ENCODE data around the gene RBL1. TPM values are rescaled to one million over a fixed set of nuclear protein-coding genes. Genes with fewer than 3 reads are reported as not detected.

The RBL1 gene
- total and polyA plus RNA-seq, 4 donors: 0.60 to 14.7 (median 2.0) TPM

GRCh38 chr20:36998652-36999051, 97.1 kb downstream of the RBL1 start:
- Histone ChIP-seq H3K36me3 (ENCODE audit: control insufficient read depth in 4 of 4, insufficient read depth in 3 of 4, low read depth in 1 of 4, low read length in 3 of 4) (no peaks in the 10 kb centered on the region), H3K27ac (ENCODE audit: low read depth in 1 of 2, low read length in 2 of 2) (no peak overlapping the region), H3K4me3 (ENCODE audit: low read depth in 1 of 3, low read length in 3 of 3) (no peak overlapping the region), H3K27me3 (ENCODE audit: control insufficient read depth in 4 of 4, insufficient read depth in 4 of 4, low read length in 3 of 4) (no peaks in the 10 kb centered on the region), H3K4me1 (ENCODE audit: control insufficient read depth in 4 of 4, insufficient read depth in 4 of 4, low read length in 3 of 4) (no peaks in the 10 kb centered on the region), H3K9ac (ENCODE audit: low read depth in 1 of 2, low read length in 2 of 2) (no peak overlapping the region), H3K9me3 (ENCODE audit: control insufficient read depth in 4 of 4, low read length in 3 of 4) (no peaks in the 10 kb centered on the region)
- no peak for TF ChIP-seq EGR1 (IDR thresholded peaks at IDR 0.05; ENCODE audit: low read depth in 2 of 2)
- TF ChIP-seq YY1 (IDR thresholded peaks at IDR 0.05): no peak
- TF ChIP-seq HNF4G (IDR thresholded peaks at IDR 0.05): no peak
- no peak for TF ChIP-seq FOXA2 (IDR thresholded peaks at IDR 0.05)
- TF ChIP-seq, protein P1, sequence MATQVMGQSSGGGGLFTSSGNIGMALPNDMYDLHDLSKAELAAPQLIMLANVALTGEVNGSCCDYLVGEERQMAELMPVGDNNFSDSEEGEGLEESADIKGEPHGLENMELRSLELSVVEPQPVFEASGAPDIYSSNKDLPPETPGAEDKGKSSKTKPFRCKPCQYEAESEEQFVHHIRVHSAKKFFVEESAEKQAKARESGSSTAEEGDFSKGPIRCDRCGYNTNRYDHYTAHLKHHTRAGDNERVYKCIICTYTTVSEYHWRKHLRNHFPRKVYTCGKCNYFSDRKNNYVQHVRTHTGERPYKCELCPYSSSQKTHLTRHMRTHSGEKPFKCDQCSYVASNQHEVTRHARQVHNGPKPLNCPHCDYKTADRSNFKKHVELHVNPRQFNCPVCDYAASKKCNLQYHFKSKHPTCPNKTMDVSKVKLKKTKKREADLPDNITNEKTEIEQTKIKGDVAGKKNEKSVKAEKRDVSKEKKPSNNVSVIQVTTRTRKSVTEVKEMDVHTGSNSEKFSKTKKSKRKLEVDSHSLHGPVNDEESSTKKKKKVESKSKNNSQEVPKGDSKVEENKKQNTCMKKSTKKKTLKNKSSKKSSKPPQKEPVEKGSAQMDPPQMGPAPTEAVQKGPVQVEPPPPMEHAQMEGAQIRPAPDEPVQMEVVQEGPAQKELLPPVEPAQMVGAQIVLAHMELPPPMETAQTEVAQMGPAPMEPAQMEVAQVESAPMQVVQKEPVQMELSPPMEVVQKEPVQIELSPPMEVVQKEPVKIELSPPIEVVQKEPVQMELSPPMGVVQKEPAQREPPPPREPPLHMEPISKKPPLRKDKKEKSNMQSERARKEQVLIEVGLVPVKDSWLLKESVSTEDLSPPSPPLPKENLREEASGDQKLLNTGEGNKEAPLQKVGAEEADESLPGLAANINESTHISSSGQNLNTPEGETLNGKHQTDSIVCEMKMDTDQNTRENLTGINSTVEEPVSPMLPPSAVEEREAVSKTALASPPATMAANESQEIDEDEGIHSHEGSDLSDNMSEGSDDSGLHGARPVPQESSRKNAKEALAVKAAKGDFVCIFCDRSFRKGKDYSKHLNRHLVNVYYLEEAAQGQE (IDR thresholded peaks at IDR 0.05): no peak
- TF ChIP-seq RXRA (IDR thresholded peaks at IDR 0.05): no peak
- no peak for TF ChIP-seq ZBTB33 (IDR thresholded peaks at IDR 0.05)
- no peak for TF ChIP-seq GABPA (IDR thresholded peaks at IDR 0.05 in 1 of 2, conservative IDR thresholded peaks at IDR 0.05 in 1 of 2)
- TF ChIP-seq NR2F2 (IDR thresholded peaks at IDR 0.05): no peak
- TF ChIP-seq RAD21 (IDR thresholded peaks at IDR 0.05): no peak
- TF ChIP-seq ATF3 (IDR thresholded peaks at IDR 0.05): no peak
- TF ChIP-seq MAX (IDR thresholded peaks at IDR 0.05): no peak
- no peak for TF ChIP-seq TAF1 (conservative IDR thresholded peaks at IDR 0.05)
- no peak for TF ChIP-seq HNF4A (conservative IDR thresholded peaks at IDR 0.05)
- no peak for TF ChIP-seq SP1 (IDR thresholded peaks at IDR 0.05)
- TF ChIP-seq JUND (IDR thresholded peaks at IDR 0.05): no peak
- TF ChIP-seq CTCF (IDR thresholded peaks at IDR 0.05; ENCODE audit: low read depth, low read length, missing input control): no peak
- DNase-seq (ENCODE audit: low spot score): no peak
- 92% methylated on average over 7 of the region's 7 CpGs for WGBS

- Histone ChIP-seq H3K9ac (ENCODE audit: low read depth in 1 of 2, low read length in 2 of 2) (no peak overlapping the region), H3K36me3 (ENCODE audit: control insufficient read depth in 4 of 4, insufficient read depth in 3 of 4, low read depth in 1 of 4, low read length in 3 of 4) (no peaks in the 10 kb centered on the region), H3K4me3 (ENCODE audit: low read depth in 1 of 3, low read length in 3 of 3) (no peak overlapping the region), H3K4me1 (ENCODE audit: control insufficient read depth in 4 of 4, insufficient read depth in 4 of 4, low read length in 3 of 4) (no peaks in the 10 kb centered on the region), H3K27ac (ENCODE audit: low read depth in 1 of 2, low read length in 2 of 2) (no peak overlapping the region), H3K9me3 (ENCODE audit: control insufficient read depth in 4 of 4, low read length in 3 of 4) (peaks cover 0 to 5% (median 0%) of the 10 kb centered on the region in 4 donors), H3K27me3 (ENCODE audit: control insufficient read depth in 4 of 4, insufficient read depth in 4 of 4, low read length in 3 of 4) (no peaks in the 10 kb centered on the region)
- WGBS: 75% methylated on average over 1 of the region's 1 CpG
- DNase-seq (ENCODE audit: low spot score): no peak
- TF ChIP-seq GABPA (IDR thresholded peaks at IDR 0.05 in 1 of 2, conservative IDR thresholded peaks at IDR 0.05 in 1 of 2) (no peak), HNF4A (conservative IDR thresholded peaks at IDR 0.05) (no peak), ATF3 (IDR thresholded peaks at IDR 0.05) (no peak), CTCF (IDR thresholded peaks at IDR 0.05; ENCODE audit: low read depth, low read length, missing input control) (no peak), RAD21 (IDR thresholded peaks at IDR 0.05) (no peak), SP1 (IDR thresholded peaks at IDR 0.05) (no peak), ZBTB33 (IDR thresholded peaks at IDR 0.05) (no peak), FOXA2 (IDR thresholded peaks at IDR 0.05) (no peak), FOXA1 (IDR thresholded peaks at IDR 0.05) (no peak), NR2F2 (IDR thresholded peaks at IDR 0.05) (no peak)
These were observed 98.7 kb downstream of the RBL1 start for GRCh38 chr20:36997121-36997520.

Data from liver (tissue), 9 donors.